ENCODE results near the gene ZNF490.

DNA sequence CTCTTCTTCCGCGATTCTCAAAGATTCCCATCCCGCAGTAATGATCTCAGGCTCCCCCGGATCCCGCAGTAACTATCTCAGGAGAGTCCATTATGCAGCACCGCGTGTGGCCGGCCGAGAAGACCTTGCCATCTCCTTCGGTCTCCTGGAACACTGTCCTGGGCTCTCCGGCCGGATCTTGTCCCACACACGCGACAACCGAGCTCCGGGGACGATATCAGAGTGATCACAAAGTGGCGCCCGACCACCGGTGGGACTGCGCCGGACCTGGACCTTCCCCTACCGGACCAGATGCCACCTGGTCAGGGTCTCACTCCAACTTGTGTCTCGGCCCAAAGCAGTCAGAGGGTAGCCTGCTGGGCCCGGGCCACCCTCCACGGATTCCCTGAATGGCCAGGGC lies 31.9 kb upstream of the ZNF490 start:
- TF ChIP-seq HDGF (IDR thresholded peaks at IDR 0.05; ENCODE audit: borderline replicate concordance) = no peak
- TF ChIP-seq ARNT (IDR thresholded peaks at IDR 0.05) = no peak
- no peak for TF ChIP-seq BHLHE40 (IDR thresholded peaks at IDR 0.05; ENCODE audit: borderline replicate concordance)
